Measurements from ENCODE around the gene ITCH.
"Not testable (repeated sequence)": the region's sequence is repeated elsewhere in the genome, so short reads cannot be mapped to it uniquely, and the experiment has no call there.

The ITCH gene

GRCh38 chr20:34407962-34408474, 44.9 kb downstream of the ITCH start:
- DNase-seq (ENCODE audit: extremely low read depth, low read depth): no peak
- TF ChIP-seq CTCF (IDR thresholded peaks at IDR 0.05; ENCODE audit: low read depth, low read length, missing control alignments): no peak
- H3K4me3 ChIP-seq (replicated peaks; ENCODE audit: low read depth, low read length): no peak overlapping the region

- no peak overlapping the region for H3K4me3 ChIP-seq (replicated peaks; ENCODE audit: low read depth, low read length)
- DNase-seq (ENCODE audit: extremely low read depth, low read depth): peak; percentile 53
- TF ChIP-seq CTCF (IDR thresholded peaks at IDR 0.05; ENCODE audit: low read depth, low read length, missing control alignments): no peak
Observed at GRCh38 chr20:34410336-34410735, 47.3 kb downstream of the ITCH start.

GRCh38 chr20:34412453-34412852, 49.4 kb downstream of the ITCH start:
- no peak for DNase-seq (ENCODE audit: extremely low read depth, low read depth)
- no peak for TF ChIP-seq CTCF (IDR thresholded peaks at IDR 0.05; ENCODE audit: low read depth, low read length, missing control alignments)
- no peak overlapping the region for H3K4me3 ChIP-seq (replicated peaks; ENCODE audit: low read depth, low read length)

GRCh38 chr20:34414525-34414924, 51.5 kb downstream of the ITCH start:
- not testable (repeated sequence) for H3K4me3 ChIP-seq (replicated peaks; ENCODE audit: low read depth, low read length); DNase-seq (ENCODE audit: extremely low read depth, low read depth)

GRCh38 chr20:34415079-34415478, 52.0 kb downstream of the ITCH start:
- H3K4me3 ChIP-seq (replicated peaks; ENCODE audit: low read depth, low read length): no peak overlapping the region
- no peak for DNase-seq (ENCODE audit: extremely low read depth, low read depth)
- TF ChIP-seq CTCF (IDR thresholded peaks at IDR 0.05; ENCODE audit: low read depth, low read length, missing control alignments): no peak

- no peak overlapping the region for H3K4me3 ChIP-seq (replicated peaks; ENCODE audit: low read depth, low read length)
- TF ChIP-seq CTCF (IDR thresholded peaks at IDR 0.05; ENCODE audit: low read depth, low read length, missing control alignments): no peak
- no peak for DNase-seq (ENCODE audit: extremely low read depth, low read depth)
Observed at GRCh38 chr20:34420146-34420545, 57.1 kb downstream of the ITCH start.

GRCh38 chr20:34420975-34421374, 57.9 kb downstream of the ITCH start:
- no peak for TF ChIP-seq CTCF (IDR thresholded peaks at IDR 0.05; ENCODE audit: low read depth, low read length, missing control alignments)
- no peak for DNase-seq (ENCODE audit: extremely low read depth, low read depth)
- no peak overlapping the region for H3K4me3 ChIP-seq (replicated peaks; ENCODE audit: low read depth, low read length)

All from HFF-Myc (cell line).